ENCODE data around the gene ADRB1. TPM values are rescaled to one million over a fixed set of nuclear protein-coding genes. Genes with fewer than 3 reads are reported as not detected.

ADRB1 gene
- total and polyA plus RNA-seq, 8 donors: 0.49 to 2.1 (median 0.97) TPM

GRCh38 chr10:114010316-114010715, 33.4 kb upstream of the ADRB1 start:
- no peak for FAIRE-seq
- Histone ChIP-seq H3K27me3 (no peaks in the 10 kb centered on the region), H3K27ac (no peak overlapping the region), H3K4me3 (no peak overlapping the region), H3K9me3 (no peaks in the 10 kb centered on the region), H3K4me1 (peaks cover 0 to 4% (median 0%) of the 10 kb centered on the region in 3 donors), H3K36me3 (no peaks in the 10 kb centered on the region)
- TF ChIP-seq, protein P1, sequence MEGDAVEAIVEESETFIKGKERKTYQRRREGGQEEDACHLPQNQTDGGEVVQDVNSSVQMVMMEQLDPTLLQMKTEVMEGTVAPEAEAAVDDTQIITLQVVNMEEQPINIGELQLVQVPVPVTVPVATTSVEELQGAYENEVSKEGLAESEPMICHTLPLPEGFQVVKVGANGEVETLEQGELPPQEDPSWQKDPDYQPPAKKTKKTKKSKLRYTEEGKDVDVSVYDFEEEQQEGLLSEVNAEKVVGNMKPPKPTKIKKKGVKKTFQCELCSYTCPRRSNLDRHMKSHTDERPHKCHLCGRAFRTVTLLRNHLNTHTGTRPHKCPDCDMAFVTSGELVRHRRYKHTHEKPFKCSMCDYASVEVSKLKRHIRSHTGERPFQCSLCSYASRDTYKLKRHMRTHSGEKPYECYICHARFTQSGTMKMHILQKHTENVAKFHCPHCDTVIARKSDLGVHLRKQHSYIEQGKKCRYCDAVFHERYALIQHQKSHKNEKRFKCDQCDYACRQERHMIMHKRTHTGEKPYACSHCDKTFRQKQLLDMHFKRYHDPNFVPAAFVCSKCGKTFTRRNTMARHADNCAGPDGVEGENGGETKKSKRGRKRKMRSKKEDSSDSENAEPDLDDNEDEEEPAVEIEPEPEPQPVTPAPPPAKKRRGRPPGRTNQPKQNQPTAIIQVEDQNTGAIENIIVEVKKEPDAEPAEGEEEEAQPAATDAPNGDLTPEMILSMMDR (IDR thresholded peaks at IDR 0.05): no peak
- ATAC-seq: no peak
- 59 to 66% methylated on average over 2 of the region's 2 CpGs for WGBS, 2 donors
- intact Hi-C loops (cut with DNase I): no loop called here
- DNase-seq: no peak

DNA sequence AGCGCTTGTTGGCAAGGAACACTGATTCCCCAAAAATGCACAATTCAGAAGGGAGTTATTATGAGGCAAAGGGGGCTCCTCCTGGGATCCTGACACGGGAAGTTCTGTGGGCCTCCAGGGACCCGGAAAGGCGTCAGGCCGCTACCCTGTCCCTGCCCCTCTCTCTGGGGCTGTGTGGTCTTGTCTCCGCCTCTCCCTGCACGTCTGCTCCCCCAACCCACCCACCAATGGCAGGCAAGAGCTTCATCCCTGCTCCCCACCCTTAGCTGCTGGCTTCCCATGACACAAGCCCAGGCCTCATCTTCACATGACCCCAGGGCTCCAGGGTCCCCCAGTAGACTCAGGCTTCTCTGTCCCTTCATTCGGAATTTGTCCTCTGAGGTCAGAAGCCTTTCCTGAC, 31.0 kb upstream of the ADRB1 start:
- Histone ChIP-seq H3K27ac (no peak overlapping the region), H3K27me3 (no peaks in the 10 kb centered on the region), H3K4me1 (peaks cover 0 to 4% (median 0%) of the 10 kb centered on the region in 3 donors), H3K9me3 (no peaks in the 10 kb centered on the region), H3K4me3 (no peak overlapping the region), H3K36me3 (no peaks in the 10 kb centered on the region)
- WGBS, 2 donors: 89 to 94% methylated on average over 8 of the region's 8 CpGs
- no peak for FAIRE-seq
- ATAC-seq: no peak
- no peak for DNase-seq
- TF ChIP-seq, protein P1 (IDR thresholded peaks at IDR 0.05): no peak
- intact Hi-C loops (cut with DNase I): no loop called here

DNA sequence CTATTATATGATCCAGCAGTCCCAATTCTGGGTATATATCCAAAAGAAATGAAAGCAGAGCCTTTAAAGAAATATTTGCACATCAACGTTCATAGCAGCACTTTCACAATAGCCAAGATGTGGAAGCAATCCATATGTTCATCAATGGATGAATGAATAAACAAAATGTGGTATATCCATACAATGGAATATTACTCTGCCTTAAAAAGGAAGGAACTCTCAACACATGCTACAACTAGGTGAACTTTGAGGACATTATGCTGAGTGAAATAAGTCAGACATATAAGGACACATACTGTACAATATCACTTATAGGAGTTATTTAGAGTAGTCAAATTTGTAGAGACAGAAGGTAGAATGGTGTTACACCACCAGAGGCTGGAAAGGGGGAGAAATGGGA, 28.0 kb upstream of the ADRB1 start:
- no peaks in the 10 kb centered on the region for H3K4me1 ChIP-seq
- FAIRE-seq: no peak
- H3K27ac ChIP-seq: no peak overlapping the region
- no peaks in the 10 kb centered on the region for H3K27me3 ChIP-seq
- intact Hi-C loops (cut with DNase I): no loop called here
- ATAC-seq: no peak
- H3K36me3 ChIP-seq: no peaks in the 10 kb centered on the region
- no peaks in the 10 kb centered on the region for H3K9me3 ChIP-seq
- H3K4me3 ChIP-seq: no peak overlapping the region
- 0 to 46% methylated on average over 1 of the region's 1 CpG for WGBS, 2 donors
- TF ChIP-seq, protein P1 (IDR thresholded peaks at IDR 0.05): no peak
- no peak for DNase-seq

- FAIRE-seq (no peak), DNase-seq (no peak), ATAC-seq (no peak)
- Histone ChIP-seq H3K27ac (no peak overlapping the region), H3K36me3 (no peaks in the 10 kb centered on the region), H3K9me3 (no peaks in the 10 kb centered on the region), H3K27me3 (no peaks in the 10 kb centered on the region), H3K4me1 (peaks cover 0 to 2% (median 0%) of the 10 kb centered on the region in 3 donors), H3K4me3 (no peak overlapping the region)
- intact Hi-C loops (cut with DNase I): no loop called here
- TF ChIP-seq, protein P1 (IDR thresholded peaks at IDR 0.05): no peak
- WGBS, 2 donors: 75 to 86% methylated on average over 6 of the region's 6 CpGs
Observed at GRCh38 chr10:114017271-114017670, 26.4 kb upstream of the ADRB1 start.

DNA sequence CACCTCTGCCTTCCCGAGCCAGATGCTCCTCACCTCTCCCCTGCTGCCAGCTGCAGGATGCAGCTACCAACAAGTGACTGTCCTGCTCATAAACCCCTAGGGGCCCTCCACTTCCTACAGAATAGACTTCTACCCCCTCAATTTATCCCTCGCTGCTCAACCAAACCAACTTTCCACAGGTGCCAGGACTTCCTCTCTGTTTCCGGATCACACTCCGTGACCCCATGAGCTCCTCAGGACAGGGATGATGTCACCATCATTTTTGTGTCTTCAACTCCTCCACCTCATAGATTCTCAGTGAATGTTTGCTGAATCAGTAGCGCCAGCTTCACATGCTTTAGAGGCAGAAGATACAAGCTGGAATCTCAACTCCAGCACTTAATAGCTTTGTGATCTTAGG, 25.8 kb upstream of the ADRB1 start:
- Histone ChIP-seq H3K27me3 (no peaks in the 10 kb centered on the region), H3K36me3 (no peaks in the 10 kb centered on the region), H3K4me1 (peaks cover 0 to 2% (median 0%) of the 10 kb centered on the region in 3 donors), H3K9me3 (no peaks in the 10 kb centered on the region), H3K4me3 (no peak overlapping the region), H3K27ac (no peak overlapping the region)
- FAIRE-seq (no peak), DNase-seq (no peak), ATAC-seq (no peak)
- TF ChIP-seq, protein P1 (IDR thresholded peaks at IDR 0.05): no peak
- intact Hi-C loops (cut with DNase I): no loop called here
- 53 to 67% methylated on average over 5 of the region's 5 CpGs for WGBS, 2 donors
